Activated CD8-positive, alpha-beta T cell treated with anti-CD3 and anti-CD28 coated beads for 36 hours (primary cell): ENCODE results near the gene SOD1. TPM values are rescaled to one million over a fixed set of nuclear protein-coding genes. Genes with fewer than 3 reads are reported as not detected.

Experiments used
- ATAC-seq: fragments of 200-7000 bp; cut with Tn5 transposase; one replicate; pipeline ENCODE4 v1.10.0; 2021; ENCODE audit warnings: mild to moderate bottlenecking, moderate library complexity
- CTCF ChIA-PET: fragments of 350-600 bp; sonication (Branson Sonifier 250); formaldehyde crosslinking; loops from one replicate; lab custom pipeline; 2021; ENCODE audit warnings: antibody characterized with exemption; lab: Charles Lee
- POLR2A ChIA-PET: fragments of 350-600 bp; sonication (Branson Sonifier 250); formaldehyde crosslinking; loops from one replicate; lab custom pipeline; 2021; ENCODE audit warnings: antibody characterized with exemption; lab: Charles Lee
- DNase-seq: peaks from one replicate; pipeline ENCODE4 v3.0.0-alpha.2; 2020
- H3K27ac Mint-ChIP-seq: one replicate; pipeline ENCODE4 v1.8.0; 2021; ENCODE audit warnings: mild to moderate bottlenecking, mixed read lengths
- H3K27me3 Mint-ChIP-seq: one replicate; pipeline ENCODE4 v1.8.0; 2021; ENCODE audit warnings: mixed read lengths
- H3K36me3 Mint-ChIP-seq: one replicate; pipeline ENCODE4 v1.8.0; 2021; ENCODE audit warnings: low read depth, mixed read lengths
- H3K4me1 Mint-ChIP-seq: one replicate; pipeline ENCODE4 v1.8.0; 2021; ENCODE audit warnings: low read depth, mixed read lengths
- H3K4me3 Mint-ChIP-seq: one replicate; pipeline ENCODE4 v1.8.0; 2021; ENCODE audit warnings: mild to moderate bottlenecking, moderate library complexity, mixed read lengths
- H3K9me3 Mint-ChIP-seq: one replicate; pipeline ENCODE4 v1.8.0; 2021; ENCODE audit warnings: mixed read lengths
- CTCF ChIP-seq: fragments of 200-600 bp; IDR thresholded peaks from one replicate; pipeline ENCODE4 v1.8.0; 2022; ENCODE audit warnings: antibody characterized with exemption, mild to moderate bottlenecking
- intact Hi-C: fragments of 100-400 bp; cut with micrococcal nuclease; formaldehyde crosslinking; loops from one replicate; pipeline ENCODE4 v1.10.0; 2022
- total RNA-seq, 2 experiments: library from RNA; stranded (reverse); gene quantifications; one replicate each; pipeline ENCODE4 v1.2.3, GENCODE V29; 2021

SOD1 gene
- total RNA-seq, 2 experiments from 2014 or later, result 277 to 286 TPM

- Mint-ChIP-seq H3K27me3 (no peaks in the 10 kb centered on the region), H3K4me1 (peaks cover 76% of the 10 kb centered on the region), H3K27ac (peak overlapping the region; percentile 79), H3K36me3 (peaks cover 6% of the 10 kb centered on the region), H3K4me3 (no peak overlapping the region), H3K9me3 (no peaks in the 10 kb centered on the region)
- DNase-seq (no peak), ATAC-seq (peak; percentile 87)
- ChIA-PET CTCF (no interaction called here), POLR2A (no interaction called here)
- intact Hi-C loops, result no loop called here
- no peak for TF ChIP-seq CTCF
These were observed 54.7 kb downstream of the SOD1 start for GRCh38 chr21:31713973-31714740.

GRCh38 chr21:31714741-31715365, 55.4 kb downstream of the SOD1 start:
- POLR2A ChIA-PET, result no interaction called here
- H3K27me3 Mint-ChIP-seq, result no peaks in the 10 kb centered on the region
- H3K36me3 Mint-ChIP-seq, result peaks cover 8% of the 10 kb centered on the region
- H3K27ac Mint-ChIP-seq, result no peak overlapping the region
- H3K4me1 Mint-ChIP-seq, result peaks cover 72% of the 10 kb centered on the region
- intact Hi-C loops, result no loop called here
- CTCF ChIA-PET, result no interaction called here
- no peaks in the 10 kb centered on the region for H3K9me3 Mint-ChIP-seq
- DNase-seq (no peak), ATAC-seq (no peak)
- H3K4me3 Mint-ChIP-seq, result no peak overlapping the region
- TF ChIP-seq CTCF, result no peak

- peaks cover 8% of the 10 kb centered on the region for H3K36me3 Mint-ChIP-seq
- POLR2A ChIA-PET, result no interaction called here
- CTCF ChIA-PET, result interaction anchor here (1.1 kb wide), 1 partner anchor 11 kb away, joined by 4 read pairs; no protein-coding TSS in a partner anchor
- peaks cover 72% of the 10 kb centered on the region for H3K4me1 Mint-ChIP-seq
- no peak for DNase-seq
- no peaks in the 10 kb centered on the region for H3K27me3 Mint-ChIP-seq
- no peak for TF ChIP-seq CTCF
- no peak overlapping the region for H3K4me3 Mint-ChIP-seq
- H3K9me3 Mint-ChIP-seq, result no peaks in the 10 kb centered on the region
- no peak overlapping the region for H3K27ac Mint-ChIP-seq
- intact Hi-C loops, result no loop called here
- ATAC-seq, result no peak
These were observed 56.6 kb downstream of the SOD1 start for GRCh38 chr21:31716106-31716505.

Other genes starting within 250 kb of the SOD1 start
- 10 to 100 TPM; 48.6 to 49.3 TPM for gene SCAF4, start 72.4 kb downstream of the SOD1 start, total RNA-seq
- under 1 TPM; 0.20 to 0.27 TPM for gene HUNK, start 213.3 kb downstream of the SOD1 start, total RNA-seq